Adrenal gland (tissue), 12 donors: ENCODE measurements around the gene PRKN. TPM values are rescaled to one million over a fixed set of nuclear protein-coding genes. Genes with fewer than 3 reads are reported as not detected.

Experiments used
- DNase-seq, 7 donors: peaks; one replicate each; pipeline ENCODE4 v3.0.0-alpha.2; 2019 to 2020
- H3K27ac ChIP-seq, 5 donors: fragments of 200-600 bp; sonication (generic) in 4 of 5; 1 replicate in 3 of 5; 2 replicates in 2 of 5; pipeline versions ENCODE4 v1.5.1 to v1.8.0; 2016 to 2020; ENCODE audit warnings: mild to moderate bottlenecking in 1 of 5
- H3K27me3 ChIP-seq: fragments of 200-600 bp; 2 replicates; pipeline ENCODE4 v1.8.0; 2021
- H3K36me3 ChIP-seq, 2 donors: fragments of 200-600 bp; replicated peaks in 1 of 2; 1 replicate in 1 of 2; 2 replicates in 1 of 2; pipeline versions ENCODE4 v1.5.1 to v1.8.0; 2018 to 2022
- H3K4me1 ChIP-seq, 2 donors: fragments of 200-600 bp; replicated peaks in 1 of 2; 1 replicate in 1 of 2; 2 replicates in 1 of 2; pipeline versions ENCODE4 v1.5.1 to v1.8.0; 2018 to 2021
- H3K4me3 ChIP-seq, 4 donors: fragments of 200-600 bp; sonication (generic) in 3 of 4; one replicate each; pipeline ENCODE4 v1.5.1; 2016 to 2018
- H3K9me3 ChIP-seq, 3 donors: fragments of 200-600 bp; sonication (generic) in 1 of 3; replicated peaks in 1 of 3; 1 replicate in 2 of 3; 2 replicates in 1 of 3; pipeline versions ENCODE4 v1.5.1 to v1.8.0; 2016 to 2021
- CTCF ChIP-seq, 6 experiments: fragments of 450-650 bp in 4 of 6; fragments of 200-600 bp in 2 of 6; sonication (generic) in 1 of 6; IDR thresholded peaks; 1 replicate in 5 of 6; 2 replicates in 1 of 6; pipeline versions ENCODE4 v1.5.1 to v1.8.0; 2016 to 2021; ENCODE audit warnings: antibody characterized with exemption in 6 of 6, mild to moderate bottlenecking in 2 of 6, moderate library complexity in 1 of 6
- POLR2A ChIP-seq, 2 donors: fragments of 450-650 bp; IDR thresholded peaks; one replicate each; pipeline ENCODE4 v1.6.1; 2017; ENCODE audit warnings: antibody characterized with exemption in 2 of 2, mild to moderate bottlenecking in 2 of 2, moderate library complexity in 1 of 2
- WGBS, 4 donors: extraction: QIAGEN DNeasy Blood & Tissue Kit in 2 of 4; methylation state at CpG; one replicate each; pipeline versions ENCODE4 v1.1.5 to v1.1.7; 2013 to 2017; 5-methylcytosine and 5-hydroxymethylcytosine counted together
- intact Hi-C, 2 donors: fragments of 100-400 bp; cut with DNase I; formaldehyde crosslinking; loops; one replicate each; pipeline versions ENCODE4 v1.14.1 to v1.15.0; 2022 to 2023
- polyA plus RNA-seq, 3 donors: library from polyadenylated mRNA; stranded (reverse); fragments of 200-250 nt in 2 of 3; fragments of 350-450 nt in 1 of 3; fragmentation: Illumina TruSeq in 1 of 3; extraction: RNeasy Lipid Tissue Mini Kit (QIAGEN cat#74804) in 1 of 3; gene quantifications; one replicate each; pipeline ENCODE4 v1.2.3, GENCODE V29; 2013 to 2014
- total RNA-seq, 9 donors: library from RNA; depleted of rRNA in 4 of 9; stranded (reverse); fragments of >200 nt in 4 of 9; fragments of 120-200 nt in 1 of 9; fragmentation: NEBNext Ultra II Directional in 1 of 9; extraction: Animal tissue kit (Norgen Biotek cat#: 25700) in 1 of 9; gene quantifications; one replicate each; pipeline versions ENCODE4 v1.1.0 to v1.2.4, GENCODE V29; 2013 to 2023
- donor health status: healthy with polysubstance abuse.
- donor health status: Bipolar disorder and iron deficiency.
- donor health status: DM: yes; HTN: yes; CAD: no.
- donor health status: DM: no; HTN: no; CAD: no.
- donor health status: DM: no; HTN: no; CAD: no.
- donor health status: DM: yes; HTN: yes; CAD: no.

Gene PRKN
- total and polyA plus RNA-seq, 12 donors = 1.9 to 159 (median 13.3) TPM

- peak; percentile 64 to 88 (median 70) for DNase-seq
- H3K27me3 ChIP-seq = no peaks in the 10 kb centered on the region
- H3K4me1 ChIP-seq = peaks cover 0 to 7% of the 10 kb centered on the region in 2 donors
- intact Hi-C loops = no loop called here
- H3K9me3 ChIP-seq = no peaks in the 10 kb centered on the region
- H3K4me3 ChIP-seq = no peak overlapping the region
- 0 to 17% (median 9%) methylated on average over 1 of the region's 1 CpG for WGBS, 4 donors
- no peak overlapping the region for H3K27ac ChIP-seq
- no peaks in the 10 kb centered on the region for H3K36me3 ChIP-seq
- TF ChIP-seq POLR2A (IDR thresholded peaks at IDR 0.05) (no peak), CTCF (IDR thresholded peaks at IDR 0.05) (peak in 5 of 6 experiments; percentile 27 to 56 (median 51))
Measured at GRCh38 chr6:161922631-161923119, 804.9 kb downstream of the PRKN start.

GRCh38 chr6:161921602-161922395 lies 805.8 kb downstream of the PRKN start:
- Histone ChIP-seq H3K27ac (no peak overlapping the region), H3K27me3 (no peaks in the 10 kb centered on the region), H3K36me3 (no peaks in the 10 kb centered on the region), H3K4me3 (no peak overlapping the region), H3K9me3 (no peaks in the 10 kb centered on the region), H3K4me1 (peaks cover 0 to 7% of the 10 kb centered on the region in 2 donors)
- intact Hi-C loops = no loop called here
- WGBS, 4 donors = 56 to 67% (median 61%) methylated on average over 3 of the region's 3 CpGs
- no peak for DNase-seq
- TF ChIP-seq CTCF (IDR thresholded peaks at IDR 0.05) = no peak

- Histone ChIP-seq H3K27me3 (no peaks in the 10 kb centered on the region), H3K4me3 (no peak overlapping the region), H3K36me3 (no peaks in the 10 kb centered on the region), H3K27ac (no peak overlapping the region), H3K9me3 (no peaks in the 10 kb centered on the region), H3K4me1 (peaks cover 0 to 7% of the 10 kb centered on the region in 2 donors)
- 72 to 93% (median 77%) methylated on average over 2 of the region's 2 CpGs for WGBS, 4 donors
- TF ChIP-seq CTCF (IDR thresholded peaks at IDR 0.05) (no peak), POLR2A (IDR thresholded peaks at IDR 0.05) (no peak)
- intact Hi-C loops = no loop called here
- no peak for DNase-seq
Measured at GRCh38 chr6:161919691-161920090, 807.9 kb downstream of the PRKN start.

GRCh38 chr6:161918628-161919205 lies 808.8 kb downstream of the PRKN start:
- Histone ChIP-seq H3K4me1 (peaks cover 0 to 7% of the 10 kb centered on the region in 2 donors), H3K4me3 (no peak overlapping the region), H3K9me3 (no peaks in the 10 kb centered on the region), H3K36me3 (no peaks in the 10 kb centered on the region), H3K27ac (no peak overlapping the region), H3K27me3 (no peaks in the 10 kb centered on the region)
- intact Hi-C loops = no loop called here
- no peak for TF ChIP-seq CTCF (IDR thresholded peaks at IDR 0.05)
- no peak for TF ChIP-seq POLR2A (IDR thresholded peaks at IDR 0.05)
- WGBS, 4 donors = 88 to 92% (median 91%) methylated on average over 15 of the region's 15 CpGs
- DNase-seq = no peak
